GM19238 (cell line): Measurements from ENCODE around the gene TSC22D2.
"Not testable (repeated sequence)": the region's sequence is repeated elsewhere in the genome, so short reads cannot be mapped to it uniquely, and the experiment has no call there.

ENCODE experiments used
- DNase-seq: peaks from one replicate; pipeline ENCODE4 v3.0.0; 2011; ENCODE audit warnings: low spot score; ENCODE audit not compliant: insufficient read length

Gene TSC22D2

DNA sequence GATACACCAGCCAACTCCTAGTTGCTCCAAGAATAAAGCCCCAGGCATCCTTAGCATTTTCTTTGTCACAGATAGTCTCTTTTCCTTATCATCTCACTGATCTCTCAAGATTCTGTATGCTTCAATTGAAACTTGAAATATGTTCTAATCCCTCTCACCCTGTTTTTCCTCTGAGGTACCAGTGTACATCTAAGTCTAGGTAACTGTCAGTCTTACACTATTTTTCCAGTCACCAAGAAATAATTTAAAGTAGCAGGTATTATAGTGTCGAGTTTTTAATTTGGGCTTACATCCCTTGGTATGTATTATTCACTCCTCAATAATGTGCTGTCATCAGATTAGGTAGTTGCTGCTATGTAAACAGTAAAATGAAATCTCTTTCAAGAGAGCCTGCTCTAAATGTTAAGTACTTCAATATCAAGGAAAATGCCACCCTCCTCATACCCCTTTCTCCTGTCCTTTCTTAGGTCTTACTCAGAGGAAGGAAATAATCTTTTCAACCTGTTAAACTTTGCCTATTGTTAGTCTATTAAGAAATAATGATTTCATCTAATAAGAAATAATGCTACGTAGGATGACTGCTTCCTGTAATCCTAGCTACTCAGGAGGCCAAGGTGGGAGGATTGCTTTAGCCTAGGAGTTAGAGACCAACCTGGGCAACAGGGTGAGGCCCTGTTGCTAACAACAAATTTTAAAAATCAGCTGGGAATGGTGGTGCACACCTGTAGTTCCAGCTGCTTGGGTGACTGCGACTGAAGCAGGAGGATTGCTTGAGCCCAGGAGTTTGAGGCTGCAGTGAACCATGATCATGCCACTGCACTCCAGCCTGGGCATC is 39.8 kb downstream of the TSC22D2 start:
- no peak for DNase-seq

DNA sequence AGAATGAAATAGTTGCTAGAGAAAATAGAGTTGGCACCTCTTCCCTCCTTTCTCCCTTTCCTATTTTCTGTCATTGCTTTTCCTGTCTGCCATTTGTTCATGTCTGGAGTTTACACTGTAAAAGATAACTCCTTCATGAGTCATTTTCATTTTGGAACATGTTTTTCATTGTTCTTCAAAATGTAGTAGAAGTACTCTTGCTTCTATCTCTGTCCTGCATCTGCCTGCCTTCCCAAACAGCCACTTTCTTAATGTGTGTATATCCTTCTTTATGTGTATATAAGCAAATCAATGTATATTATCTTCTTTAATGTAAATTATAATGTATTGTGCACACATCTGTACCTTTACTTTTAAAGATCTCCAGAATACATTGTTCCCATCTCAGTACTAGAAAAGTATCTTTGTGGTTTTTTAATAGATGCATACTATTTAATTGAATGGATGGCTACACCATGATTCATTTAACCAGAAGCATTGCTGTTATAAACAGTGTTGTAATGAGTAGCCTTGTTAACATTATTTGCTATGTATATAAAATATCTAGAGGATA is 41.1 kb downstream of the TSC22D2 start:
- DNase-seq = no peak

DNA sequence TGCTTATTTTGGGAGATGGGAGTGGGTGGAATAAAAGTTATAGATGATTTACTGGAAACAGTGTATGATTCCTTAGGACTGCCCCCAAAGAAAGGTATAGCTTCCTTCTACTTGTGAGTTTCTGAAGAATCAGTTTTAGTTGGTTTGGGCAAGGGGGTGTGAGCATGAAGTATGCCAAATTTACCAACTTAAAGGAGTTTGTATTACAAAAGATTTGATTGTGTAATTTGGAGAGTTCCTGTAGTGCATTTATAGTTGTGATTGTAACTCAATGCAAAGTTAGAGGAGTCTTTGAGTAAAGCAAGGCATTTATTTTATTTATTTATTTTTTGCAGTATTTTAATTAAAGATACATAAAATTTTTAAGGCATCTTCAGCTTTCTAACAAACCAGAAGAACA is 42.8 kb downstream of the TSC22D2 start:
- DNase-seq = no peak

DNA sequence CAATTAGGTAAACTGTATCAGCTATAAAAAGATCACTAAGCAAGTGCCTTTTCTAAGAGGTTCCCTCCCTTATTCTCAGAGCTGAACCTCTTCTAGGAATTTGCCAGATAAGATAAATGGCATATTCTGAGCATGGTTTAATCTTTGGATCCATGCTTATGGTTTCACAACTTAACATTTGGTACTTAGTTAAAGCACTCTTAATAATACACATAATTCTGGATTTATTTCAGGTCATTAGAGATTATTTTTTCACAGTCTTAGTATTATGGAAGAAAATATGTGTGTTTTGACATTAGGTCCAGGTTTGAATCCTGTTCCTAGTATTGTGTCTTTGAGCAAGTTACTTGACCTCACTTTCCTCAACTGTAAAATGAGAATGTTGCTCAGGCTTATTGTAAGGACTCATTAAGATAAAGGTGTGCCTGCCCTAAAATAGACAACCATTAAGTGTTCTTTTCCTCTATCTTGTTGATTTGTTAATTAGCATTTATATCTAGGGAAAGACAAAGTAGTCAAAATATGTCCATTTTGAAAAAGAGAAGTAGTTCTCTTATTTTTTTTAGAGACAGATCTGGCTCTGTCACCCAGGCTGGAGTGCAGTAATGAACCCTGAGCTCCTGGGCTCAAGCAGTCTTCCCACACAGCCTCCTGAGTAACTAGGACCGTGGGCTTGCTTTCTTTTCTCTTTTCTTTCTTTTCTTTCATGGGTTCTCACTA is 43.4 kb downstream of the TSC22D2 start:
- no peak for DNase-seq

- no peak for DNase-seq
These were observed 45.3 kb downstream of the TSC22D2 start for GRCh38 chr3:150453353-150453752.

GRCh38 chr3:150454085-150454484 is 46.0 kb downstream of the TSC22D2 start:
- no peak for DNase-seq

GRCh38 chr3:150454622-150455021 is 46.5 kb downstream of the TSC22D2 start:
- no peak for DNase-seq

GRCh38 chr3:150455341-150455740 is 47.2 kb downstream of the TSC22D2 start:
- DNase-seq = no peak

DNA sequence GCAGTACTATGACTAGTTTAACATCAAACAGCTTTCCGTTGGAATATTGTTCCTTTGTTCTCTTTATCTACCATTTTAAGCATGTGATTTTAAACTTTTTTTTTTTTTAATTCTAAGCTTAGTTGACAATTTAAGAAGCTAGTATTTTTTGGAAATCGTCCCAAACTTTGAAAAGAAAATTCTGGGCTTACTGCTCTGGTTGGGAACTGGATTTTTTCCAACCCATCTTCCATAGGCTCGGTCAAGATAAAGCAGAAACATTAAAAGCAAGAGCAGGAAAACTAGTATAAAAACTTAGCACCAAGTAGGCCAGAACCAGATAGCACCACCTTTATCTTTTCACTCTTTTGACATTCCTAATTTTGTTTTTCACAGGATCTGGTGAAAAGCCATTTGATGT is 49.9 kb downstream of the TSC22D2 start:
- no peak for DNase-seq

DNA sequence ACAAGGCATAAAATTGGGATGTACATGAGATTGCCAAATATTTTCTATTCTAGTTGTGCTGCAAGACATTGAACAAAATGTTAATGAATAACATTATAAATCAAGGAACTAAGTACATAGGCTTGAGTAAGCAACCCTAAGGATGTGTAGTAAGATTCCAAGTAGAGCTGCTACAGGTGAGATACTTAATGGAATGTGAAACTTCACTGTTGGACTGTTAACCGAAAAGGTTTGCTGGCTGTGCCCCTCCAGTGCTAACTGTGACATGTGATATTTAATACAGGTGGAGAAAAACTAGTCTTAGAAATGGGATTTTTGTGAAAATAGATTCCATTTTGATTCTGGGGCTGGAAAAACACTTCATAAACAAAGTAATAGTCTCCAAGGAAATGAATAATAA is 52.4 kb downstream of the TSC22D2 start:
- DNase-seq = no peak

DNA sequence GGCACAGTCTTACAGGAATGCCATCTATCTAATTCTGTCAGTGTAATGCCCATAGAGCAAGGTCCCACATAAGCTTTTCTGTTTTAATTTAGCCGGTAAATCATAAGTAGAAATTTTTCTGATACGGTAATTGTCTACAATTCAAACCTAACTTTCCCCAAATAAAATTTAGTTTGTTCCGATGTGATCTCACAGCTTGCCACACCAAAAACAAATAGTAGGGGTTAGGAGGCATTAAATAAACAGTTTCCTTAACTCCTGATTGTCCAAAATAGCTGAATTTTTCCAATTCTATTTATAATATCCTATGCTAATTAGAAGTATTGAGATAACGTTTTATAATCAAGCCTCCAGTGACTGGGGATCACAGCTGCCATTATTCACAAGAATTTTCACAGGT is 53.3 kb downstream of the TSC22D2 start:
- no peak for DNase-seq

DNA sequence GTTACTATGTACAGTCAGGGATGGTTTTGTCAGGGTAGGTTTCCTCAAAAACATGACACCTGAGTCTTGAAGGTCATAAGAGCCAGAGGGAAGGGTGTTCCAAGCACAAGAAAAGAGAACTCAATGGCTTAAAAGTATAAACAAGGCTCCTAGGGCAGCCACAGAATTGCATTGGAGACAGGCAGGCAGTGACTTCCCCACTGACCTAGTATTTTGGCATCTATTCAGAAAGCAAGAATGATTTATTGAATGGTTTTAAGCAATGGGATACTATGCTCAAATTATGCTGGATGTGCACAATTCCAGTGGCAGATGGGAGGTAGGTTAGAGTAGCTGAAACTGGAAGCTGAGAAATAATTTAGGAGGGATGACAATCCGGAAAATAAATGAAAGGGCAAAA is 54.0 kb downstream of the TSC22D2 start:
- no peak for DNase-seq

DNA sequence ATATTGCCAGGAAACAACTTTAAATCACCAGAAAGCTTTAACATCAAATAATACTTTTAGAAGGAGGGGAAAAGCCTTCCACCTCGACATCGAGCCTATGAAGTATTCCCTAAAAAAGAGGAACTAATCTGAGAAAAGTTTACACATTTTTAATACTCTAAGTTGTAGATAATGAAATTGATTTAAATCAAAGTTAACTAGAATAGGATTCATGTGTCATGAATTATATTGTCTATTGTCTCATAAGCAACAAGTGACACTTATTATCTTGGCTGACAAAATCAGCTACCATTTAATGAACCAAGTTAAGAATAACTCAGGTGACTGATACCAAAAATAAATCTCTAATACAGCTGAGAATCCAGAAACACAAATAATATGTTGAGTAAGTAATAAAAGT is 56.6 kb downstream of the TSC22D2 start:
- DNase-seq = no peak

- DNase-seq = no peak
These were observed 59.3 kb downstream of the TSC22D2 start for GRCh38 chr3:150467381-150467780.

DNA sequence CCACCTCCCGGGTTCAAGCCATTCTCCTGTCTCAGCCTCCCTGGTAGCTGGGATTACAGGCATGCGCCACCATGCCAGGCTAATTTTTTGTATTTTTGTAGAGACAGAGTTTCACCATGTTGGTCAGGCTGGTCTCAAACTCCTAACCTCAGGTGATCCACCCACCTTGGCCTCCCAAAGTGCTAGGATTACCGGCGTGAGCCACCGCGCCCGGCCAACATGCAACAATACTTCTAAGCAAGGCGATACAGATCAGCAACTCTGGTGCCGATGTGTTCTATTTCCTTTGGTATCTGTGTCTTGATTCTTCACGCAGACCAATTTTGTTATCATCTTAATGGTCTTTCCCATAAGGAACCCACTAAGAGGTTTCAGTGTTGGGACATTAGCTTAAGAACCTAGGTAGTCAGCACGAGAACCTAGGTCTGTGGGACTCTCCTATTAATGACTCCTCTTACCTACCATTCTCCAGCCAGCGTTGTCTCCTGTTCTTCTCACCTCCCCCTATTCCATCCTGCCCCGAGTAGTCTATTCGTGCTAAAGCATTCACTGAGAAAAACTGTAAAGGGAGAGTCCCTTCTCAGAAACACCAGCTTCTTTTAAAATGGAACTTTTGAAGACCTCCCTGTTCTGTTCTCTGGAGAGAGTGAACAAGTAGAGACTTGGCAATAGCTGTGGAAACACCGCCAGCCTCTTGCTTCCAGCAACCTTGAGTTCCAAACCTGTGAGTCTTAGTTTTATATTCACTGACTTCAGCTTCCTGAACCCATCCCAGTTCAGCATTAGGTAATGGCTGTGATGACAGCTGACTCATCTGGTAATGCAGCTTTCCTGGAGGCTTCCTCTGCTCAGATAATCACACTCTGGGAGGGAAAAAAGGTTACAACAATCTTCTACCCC is 61.2 kb downstream of the TSC22D2 start:
- DNase-seq = no peak

DNA sequence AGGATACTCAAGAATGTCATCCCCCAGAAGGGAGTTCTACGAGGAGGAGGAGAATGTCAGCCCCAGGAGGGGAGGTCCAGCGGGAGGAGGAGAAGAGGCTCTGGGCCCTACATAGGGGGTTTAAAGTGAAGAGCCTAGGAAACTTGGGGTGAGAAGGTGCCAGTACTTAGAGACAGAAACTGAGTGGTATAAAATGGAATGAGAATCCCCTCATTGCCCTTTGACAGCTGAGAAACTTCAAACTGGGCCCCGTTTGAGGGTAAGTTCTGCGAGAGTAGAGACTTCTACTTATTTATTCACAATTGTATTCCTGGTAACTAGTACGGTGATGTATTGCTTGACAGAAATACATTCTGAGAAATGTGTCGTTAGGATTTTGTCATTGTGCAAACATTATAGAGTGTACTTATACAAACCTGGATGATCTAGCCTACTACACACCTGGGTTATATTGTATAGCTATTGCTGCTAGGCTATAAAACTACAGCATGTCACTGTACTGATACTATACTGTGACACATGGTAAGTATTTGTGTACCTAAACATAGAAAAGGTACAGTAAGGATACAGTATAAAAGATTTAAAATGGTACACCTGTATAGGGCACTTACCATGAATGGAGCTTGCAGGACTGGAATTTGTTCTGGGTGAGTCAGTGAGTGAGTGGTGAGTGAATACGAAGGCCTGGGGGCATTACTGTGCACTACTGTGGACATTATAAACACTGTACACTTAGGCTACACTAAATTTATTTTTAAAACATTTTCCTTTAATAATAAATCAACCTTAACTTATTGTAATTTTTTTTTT is 62.0 kb downstream of the TSC22D2 start:
- no peak for DNase-seq

GRCh38 chr3:150472421-150472820 is 64.3 kb downstream of the TSC22D2 start:
- DNase-seq = no peak

DNA sequence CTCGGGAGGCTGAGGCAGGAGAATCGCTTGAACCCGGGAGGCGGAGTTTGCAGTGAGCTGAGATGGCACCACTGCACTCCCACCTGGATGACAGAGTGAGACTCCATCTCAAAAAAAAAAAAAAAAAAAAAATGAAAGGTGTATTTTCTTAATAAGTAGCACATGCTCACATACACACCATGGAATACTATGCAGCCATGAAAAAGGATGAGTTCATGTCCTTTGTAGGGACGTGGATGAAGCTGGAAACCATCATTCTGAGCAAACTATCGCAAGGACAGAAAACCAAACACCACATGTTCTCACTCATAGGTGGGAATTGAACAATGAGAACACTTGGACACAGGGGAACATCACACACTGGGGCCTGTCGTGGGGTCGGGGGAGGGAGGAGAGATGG is 65.1 kb downstream of the TSC22D2 start:
- DNase-seq = not testable (repeated sequence)

DNA sequence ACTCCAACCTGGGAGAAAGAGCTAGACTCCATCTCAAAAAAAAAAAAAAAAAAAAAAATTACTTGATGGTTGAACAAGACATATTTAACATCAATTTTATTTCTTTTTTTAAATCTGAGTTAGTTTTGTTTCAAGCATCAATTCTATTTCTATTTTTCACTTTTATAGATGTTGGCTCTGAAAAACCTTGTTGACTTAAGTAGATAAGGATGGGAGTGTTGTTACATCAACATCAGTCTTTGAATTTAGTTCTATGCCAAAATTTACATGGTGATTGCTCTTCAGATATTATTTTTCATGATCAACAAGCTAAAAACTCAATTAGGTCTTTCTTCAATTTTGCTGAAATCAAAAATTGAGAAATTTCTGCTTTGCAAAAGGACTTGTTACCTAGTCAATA is 71.3 kb downstream of the TSC22D2 start:
- no peak for DNase-seq

GRCh38 chr3:150480877-150481276 is 72.8 kb downstream of the TSC22D2 start:
- DNase-seq = no peak

DNA sequence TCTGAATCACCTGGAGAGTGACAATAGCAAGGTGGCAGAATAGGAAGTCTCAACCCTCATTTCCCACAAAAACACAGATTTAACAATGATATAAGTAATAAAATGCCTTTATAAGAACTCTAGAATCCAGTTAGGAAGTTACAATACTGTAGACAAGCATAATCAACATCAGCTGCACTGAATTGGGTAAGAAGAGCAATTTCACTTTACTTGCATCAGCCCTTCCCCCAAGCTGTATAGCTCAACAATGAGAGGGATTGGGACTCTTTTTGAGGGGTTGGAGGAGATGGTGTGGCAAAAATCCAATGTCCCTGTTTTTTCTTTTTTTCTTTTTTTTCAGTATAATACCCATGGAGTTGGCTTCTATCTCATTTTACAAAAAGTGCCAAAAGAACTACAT is 75.1 kb downstream of the TSC22D2 start:
- no peak for DNase-seq
